IgD-negative memory B cell (primary cell): ENCODE results near the gene CER1. TPM values are rescaled to one million over a fixed set of nuclear protein-coding genes. Genes with fewer than 3 reads are reported as not detected.

Experiments used
- polyA plus RNA-seq: library from polyadenylated mRNA; unstranded; fragments of 300-500 nt; fragmentation: Illumina TruSeq; gene quantifications from one replicate; pipeline ENCODE4 v1.2.3, GENCODE V29; 2021

Gene CER1
- polyA plus RNA-seq, 1 donor from 2014 or later = not detected

Other genes starting within 250 kb of the CER1 start
- gene ZDHHC21, start 29.3 kb downstream of the CER1 start, polyA plus RNA-seq = 4.0 TPM
- gene FREM1, start 187.7 kb upstream of the CER1 start, polyA plus RNA-seq = not detected